ENCODE data around the gene TUSC2. TPM values are rescaled to one million over a fixed set of nuclear protein-coding genes. Genes with fewer than 3 reads are reported as not detected.

The TUSC2 gene
- total and polyA plus RNA-seq, 2 of the 13 experiments (the other 11 are each of a cell fraction or from before 2014, with no cell fraction given), result 36.7 to 39.1 TPM

GRCh38 chr3:50303013-50303815 is 24.8 kb downstream of the TUSC2 start, which contains the start of gene HYAL1 (continued):
- TF ChIP-seq CBX5 (CRISPR knock-in tag; IDR thresholded peaks at IDR 0.05; ENCODE audit: borderline replicate concordance) (peak; percentile 43; the same call in 1 of the 2 replicates), ZNF234 (CRISPR knock-in tag; conservative IDR thresholded peaks at IDR 0.05) (no peak; the same call in 1 of the 2 replicates), ZNF430 (CRISPR knock-in tag; IDR thresholded peaks at IDR 0.05) (peak; percentile 91), ZNF160 (CRISPR knock-in tag; IDR thresholded peaks at IDR 0.05) (peak; percentile 82; the same call in 1 of the 2 replicates), ZNF564 (CRISPR knock-in tag; IDR thresholded peaks at IDR 0.05) (peak; percentile 42), ZNF441 (CRISPR knock-in tag; IDR thresholded peaks at IDR 0.05; ENCODE audit: borderline replicate concordance) (no peak), ASH2L (IDR thresholded peaks at IDR 0.05; ENCODE audit: insufficient read length, low read depth, low read length) (peak; percentile 62), ZNF550 (CRISPR knock-in tag; IDR thresholded peaks at IDR 0.05; ENCODE audit: borderline replicate concordance) (0 out of 2 replicates have a peak, but pooled peaks have one; percentile 51), ZNF484 (CRISPR knock-in tag; IDR thresholded peaks at IDR 0.05; ENCODE audit: borderline replicate concordance, low read depth) (no peak), ZNF883 (CRISPR knock-in tag; IDR thresholded peaks at IDR 0.05; ENCODE audit: not compliant biosample characterization) (peak; percentile 59), ZNF768 (CRISPR knock-in tag; IDR thresholded peaks at IDR 0.05) (peak; percentile 80), PHB2 (IDR thresholded peaks at IDR 0.05; ENCODE audit: partially characterized antibody) (no peak), ZNF879 (CRISPR knock-in tag; IDR thresholded peaks at IDR 0.05) (no peak), NAIF1 (CRISPR knock-in tag; IDR thresholded peaks at IDR 0.05; ENCODE audit: borderline replicate concordance) (peak; percentile 95), REL (CRISPR knock-in tag; conservative IDR thresholded peaks at IDR 0.05) (no peak), ZNF256 (CRISPR knock-in tag; conservative IDR thresholded peaks at IDR 0.05) (peak; percentile 86; the same call in 1 of the 2 replicates), PITX1 (CRISPR knock-in tag; IDR thresholded peaks at IDR 0.05) (peak; percentile 85), ARNTL (CRISPR knock-in tag; IDR thresholded peaks at IDR 0.05) (peak; percentile 71), HOXA5 (CRISPR knock-in tag; IDR thresholded peaks at IDR 0.05) (peak; percentile 79), MEF2D (CRISPR knock-in tag; IDR thresholded peaks at IDR 0.05) (0 out of 2 replicates have a peak, but pooled peaks have one; percentile 66), NONO (IDR thresholded peaks at IDR 0.05) (no peak), NONO (CRISPR knock-in tag; conservative IDR thresholded peaks at IDR 0.05) (no peak; the same call in 1 of the 2 replicates), POGZ (CRISPR knock-in tag; IDR thresholded peaks at IDR 0.05) (peak; percentile 56), PCBP1 (IDR thresholded peaks at IDR 0.05; ENCODE audit: borderline replicate concordance, low read depth, low read length) (peak; percentile 60; the same call in 1 of the 2 replicates)
- TF ChIP-seq, protein P1, sequence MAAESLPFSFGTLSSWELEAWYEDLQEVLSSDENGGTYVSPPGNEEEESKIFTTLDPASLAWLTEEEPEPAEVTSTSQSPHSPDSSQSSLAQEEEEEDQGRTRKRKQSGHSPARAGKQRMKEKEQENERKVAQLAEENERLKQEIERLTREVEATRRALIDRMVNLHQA (CRISPR knock-in tag; IDR thresholded peaks at IDR 0.05), result no peak
- TF ChIP-seq, protein P2, sequence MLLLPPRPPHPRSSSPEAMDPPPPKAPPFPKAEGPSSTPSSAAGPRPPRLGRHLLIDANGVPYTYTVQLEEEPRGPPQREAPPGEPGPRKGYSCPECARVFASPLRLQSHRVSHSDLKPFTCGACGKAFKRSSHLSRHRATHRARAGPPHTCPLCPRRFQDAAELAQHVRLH (CRISPR knock-in tag; IDR thresholded peaks at IDR 0.05; ENCODE audit: borderline replicate concordance, low read depth), result 0 out of 2 replicates have a peak, but pooled peaks have one; percentile 12

Measured in HepG2 (cell line).